ENCODE measurements around the gene COL8A1.
A peak's percentile ranks its signal among the peaks of the same experiment; 100 is the strongest.

The COL8A1 gene

GRCh38 chr3:99776516-99777209 lies 138.3 kb downstream of the COL8A1 start:
- TF ChIP-seq, protein P1, sequence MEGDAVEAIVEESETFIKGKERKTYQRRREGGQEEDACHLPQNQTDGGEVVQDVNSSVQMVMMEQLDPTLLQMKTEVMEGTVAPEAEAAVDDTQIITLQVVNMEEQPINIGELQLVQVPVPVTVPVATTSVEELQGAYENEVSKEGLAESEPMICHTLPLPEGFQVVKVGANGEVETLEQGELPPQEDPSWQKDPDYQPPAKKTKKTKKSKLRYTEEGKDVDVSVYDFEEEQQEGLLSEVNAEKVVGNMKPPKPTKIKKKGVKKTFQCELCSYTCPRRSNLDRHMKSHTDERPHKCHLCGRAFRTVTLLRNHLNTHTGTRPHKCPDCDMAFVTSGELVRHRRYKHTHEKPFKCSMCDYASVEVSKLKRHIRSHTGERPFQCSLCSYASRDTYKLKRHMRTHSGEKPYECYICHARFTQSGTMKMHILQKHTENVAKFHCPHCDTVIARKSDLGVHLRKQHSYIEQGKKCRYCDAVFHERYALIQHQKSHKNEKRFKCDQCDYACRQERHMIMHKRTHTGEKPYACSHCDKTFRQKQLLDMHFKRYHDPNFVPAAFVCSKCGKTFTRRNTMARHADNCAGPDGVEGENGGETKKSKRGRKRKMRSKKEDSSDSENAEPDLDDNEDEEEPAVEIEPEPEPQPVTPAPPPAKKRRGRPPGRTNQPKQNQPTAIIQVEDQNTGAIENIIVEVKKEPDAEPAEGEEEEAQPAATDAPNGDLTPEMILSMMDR (conservative IDR thresholded peaks at IDR 0.05): no peak
- TF ChIP-seq ZFX (IDR thresholded peaks at IDR 0.05): no peak
- no peak overlapping the region for H3K27ac ChIP-seq

- TF ChIP-seq, protein P1 (conservative IDR thresholded peaks at IDR 0.05): no peak
- TF ChIP-seq ZFX (IDR thresholded peaks at IDR 0.05): no peak
Measured at GRCh38 chr3:99777210-99777549, 138.8 kb downstream of the COL8A1 start.

DNA sequence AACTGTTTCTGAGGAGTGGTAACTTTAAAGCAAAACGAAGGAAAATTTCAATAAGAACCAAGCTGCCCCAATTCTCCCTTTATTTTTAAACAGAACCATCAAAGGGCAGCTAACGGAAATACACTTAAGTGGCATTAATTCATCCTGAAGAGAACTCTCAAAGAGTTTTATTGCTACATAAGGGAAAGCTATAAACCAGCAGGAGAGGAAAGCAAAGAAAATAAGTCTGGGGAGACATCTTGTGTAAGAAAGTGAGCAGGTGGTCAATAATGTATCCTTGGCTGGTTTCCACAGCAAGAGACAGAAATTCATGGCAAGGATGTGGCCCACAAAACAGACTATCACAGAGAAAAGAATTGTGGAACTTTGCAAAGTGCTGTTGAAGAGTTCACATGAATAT lies 139.3 kb downstream of the COL8A1 start:
- no peak overlapping the region for H3K27ac ChIP-seq
- no peak for TF ChIP-seq ZFX (IDR thresholded peaks at IDR 0.05)
- TF ChIP-seq, protein P1 (conservative IDR thresholded peaks at IDR 0.05): no peak

More at GRCh38 chr3:99777210-99777549, 138.8 kb downstream of the COL8A1 start:
- no peak overlapping the region for H3K27ac ChIP-seq

GRCh38 chr3:99780749-99781148 lies 142.4 kb downstream of the COL8A1 start:
- H3K27ac ChIP-seq: no peak overlapping the region
- TF ChIP-seq, protein P1 (conservative IDR thresholded peaks at IDR 0.05): no peak
- no peak for TF ChIP-seq ZFX (IDR thresholded peaks at IDR 0.05)

- TF ChIP-seq, protein P1 (conservative IDR thresholded peaks at IDR 0.05): no peak
- no peak for TF ChIP-seq ZFX (IDR thresholded peaks at IDR 0.05)
- no peak overlapping the region for H3K27ac ChIP-seq
Measured at GRCh38 chr3:99781761-99782160, 143.4 kb downstream of the COL8A1 start.

GRCh38 chr3:99783011-99783573 lies 144.7 kb downstream of the COL8A1 start:
- TF ChIP-seq, protein P1 (conservative IDR thresholded peaks at IDR 0.05): no peak
- no peak for TF ChIP-seq ZFX (IDR thresholded peaks at IDR 0.05)

GRCh38 chr3:99789011-99789721 lies 150.8 kb downstream of the COL8A1 start:
- no peak overlapping the region for H3K27ac ChIP-seq

More at GRCh38 chr3:99783011-99783573, 144.7 kb downstream of the COL8A1 start:
- no peak overlapping the region for H3K27ac ChIP-seq

More at GRCh38 chr3:99789011-99789721, 150.8 kb downstream of the COL8A1 start:
- no peak for TF ChIP-seq ZFX (IDR thresholded peaks at IDR 0.05)
- TF ChIP-seq, protein P1 (conservative IDR thresholded peaks at IDR 0.05): peak; percentile 67

Measured in C4-2B (cell line).